IMR-90 (cell line): Measurements from ENCODE around the gene RCCD1.

ENCODE experiments used
- CTCF ChIP-seq: conservative IDR thresholded peaks from 2 replicates; pipeline ENCODE4 v1.5.1; 2012; ENCODE audit warnings: mild to moderate bottlenecking, low read depth, low read length, improper control_type of control experiment
- MAZ ChIP-seq: IDR thresholded peaks from 2 replicates; pipeline ENCODE4 v1.6.1; 2012; ENCODE audit warnings: low read depth, mild to moderate bottlenecking, low read length, improper control_type of control experiment, moderate library complexity, borderline replicate concordance
- POLR2A ChIP-seq: IDR thresholded peaks from 2 replicates; pipeline ENCODE4 v1.6.1; 2012; ENCODE audit warnings: mild to moderate bottlenecking, low read depth, low read length
- RAD21 ChIP-seq: IDR thresholded peaks from 2 replicates; pipeline ENCODE4 v1.6.1; 2012; ENCODE audit warnings: low read length, improper control_type of control experiment
- RCOR1 ChIP-seq: IDR thresholded peaks from 2 replicates; pipeline ENCODE4 v1.6.1; 2012; ENCODE audit warnings: mild to moderate bottlenecking, low read length, improper control_type of control experiment; ENCODE audit not compliant: insufficient replicate concordance
- RFX5 ChIP-seq: IDR thresholded peaks from 2 replicates; pipeline ENCODE4 v1.8.0; 2012; ENCODE audit warnings: low read depth, mild to moderate bottlenecking, low read length, moderate library complexity
- SMC3 ChIP-seq: fragments of 150-350 bp; IDR thresholded peaks from 2 replicates; pipeline ENCODE4 v1.6.1; 2016; ENCODE audit warnings: low read depth, mild to moderate bottlenecking, antibody characterized with exemption, low read length, moderate library complexity
- TF ChIP-seq, protein P1 (sequence below): fragments of 150-350 bp; IDR thresholded peaks from 2 replicates; pipeline ENCODE4 v1.6.1; 2017; ENCODE audit warnings: mild to moderate bottlenecking, antibody characterized with exemption, low read length, low read depth
- TF ChIP-seq, protein P2 (sequence below): fragments of 150-350 bp; IDR thresholded peaks from 2 replicates; pipeline ENCODE4 v1.6.1; 2016; ENCODE audit warnings: low read depth, mild to moderate bottlenecking, low read length, moderate library complexity, borderline replicate concordance

DNA sequence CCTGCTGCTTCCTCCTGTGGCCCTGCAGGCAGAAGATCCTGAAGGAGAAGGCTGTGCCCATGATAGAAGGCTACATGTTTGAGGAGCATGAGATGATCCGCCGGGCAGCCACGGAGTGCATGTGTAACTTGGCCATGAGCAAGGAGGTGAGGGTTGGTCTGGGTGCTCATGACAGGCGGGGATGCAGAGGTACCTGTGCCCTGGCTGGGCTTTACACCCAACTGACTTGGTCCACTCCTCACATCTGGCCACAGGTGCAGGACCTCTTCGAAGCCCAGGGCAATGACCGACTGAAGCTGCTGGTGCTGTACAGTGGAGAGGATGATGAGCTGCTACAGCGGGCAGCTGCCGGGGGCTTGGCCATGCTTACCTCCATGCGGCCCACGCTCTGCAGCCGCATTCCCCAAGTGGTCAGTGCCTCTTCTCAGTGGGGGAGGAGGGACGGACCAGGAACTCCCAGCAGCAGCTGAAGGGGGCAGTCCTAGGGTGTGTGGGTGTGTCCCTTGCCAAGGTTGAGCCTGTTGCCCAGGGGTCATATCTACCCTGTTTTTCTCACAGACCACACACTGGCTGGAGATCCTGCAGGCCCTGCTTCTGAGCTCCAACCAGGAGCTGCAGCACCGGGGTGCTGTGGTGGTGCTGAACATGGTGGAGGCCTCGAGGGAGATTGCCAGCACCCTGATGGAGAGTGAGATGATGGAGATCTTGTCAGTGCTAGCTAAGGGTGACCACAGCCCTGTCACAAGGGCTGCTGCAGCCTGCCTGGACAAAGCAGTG lies 1.6 kb upstream of the RCCD1 start:
- TF ChIP-seq POLR2A (no peak), CTCF (no peak), MAZ (no peak), RCOR1 (no peak), RAD21 (no peak), RFX5 (no peak), SMC3 (no peak)
- TF ChIP-seq, protein P1, sequence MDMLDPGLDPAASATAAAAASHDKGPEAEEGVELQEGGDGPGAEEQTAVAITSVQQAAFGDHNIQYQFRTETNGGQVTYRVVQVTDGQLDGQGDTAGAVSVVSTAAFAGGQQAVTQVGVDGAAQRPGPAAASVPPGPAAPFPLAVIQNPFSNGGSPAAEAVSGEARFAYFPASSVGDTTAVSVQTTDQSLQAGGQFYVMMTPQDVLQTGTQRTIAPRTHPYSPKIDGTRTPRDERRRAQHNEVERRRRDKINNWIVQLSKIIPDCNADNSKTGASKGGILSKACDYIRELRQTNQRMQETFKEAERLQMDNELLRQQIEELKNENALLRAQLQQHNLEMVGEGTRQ = no peak
- TF ChIP-seq, protein P2, sequence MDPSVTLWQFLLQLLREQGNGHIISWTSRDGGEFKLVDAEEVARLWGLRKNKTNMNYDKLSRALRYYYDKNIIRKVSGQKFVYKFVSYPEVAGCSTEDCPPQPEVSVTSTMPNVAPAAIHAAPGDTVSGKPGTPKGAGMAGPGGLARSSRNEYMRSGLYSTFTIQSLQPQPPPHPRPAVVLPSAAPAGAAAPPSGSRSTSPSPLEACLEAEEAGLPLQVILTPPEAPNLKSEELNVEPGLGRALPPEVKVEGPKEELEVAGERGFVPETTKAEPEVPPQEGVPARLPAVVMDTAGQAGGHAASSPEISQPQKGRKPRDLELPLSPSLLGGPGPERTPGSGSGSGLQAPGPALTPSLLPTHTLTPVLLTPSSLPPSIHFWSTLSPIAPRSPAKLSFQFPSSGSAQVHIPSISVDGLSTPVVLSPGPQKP = no peak
